Mucosa of gallbladder (tissue), 1 donor: ENCODE results near the gene RPL28. TPM values are rescaled to one million over a fixed set of nuclear protein-coding genes. Genes with fewer than 3 reads are reported as not detected.
A peak's percentile ranks its signal among the peaks of the same experiment; 100 is the strongest.
"Not testable (repeated sequence)": the region's sequence is repeated elsewhere in the genome, so short reads cannot be mapped to it uniquely, and the experiment has no call there.

ENCODE experiments used
- DNase-seq: peaks from one replicate; pipeline ENCODE4 v3.0.0-alpha.2; 2020; ENCODE audit warnings: low spot score
- total RNA-seq: library from RNA; stranded (reverse); gene quantifications from one replicate; pipeline ENCODE4 v1.2.1, GENCODE V29; 2021
- donor health status: DM: no; HTN: no; CAD: no.

RPL28 gene
- total RNA-seq, 1 donor from 2014 or later = 1,612 TPM

DNA sequence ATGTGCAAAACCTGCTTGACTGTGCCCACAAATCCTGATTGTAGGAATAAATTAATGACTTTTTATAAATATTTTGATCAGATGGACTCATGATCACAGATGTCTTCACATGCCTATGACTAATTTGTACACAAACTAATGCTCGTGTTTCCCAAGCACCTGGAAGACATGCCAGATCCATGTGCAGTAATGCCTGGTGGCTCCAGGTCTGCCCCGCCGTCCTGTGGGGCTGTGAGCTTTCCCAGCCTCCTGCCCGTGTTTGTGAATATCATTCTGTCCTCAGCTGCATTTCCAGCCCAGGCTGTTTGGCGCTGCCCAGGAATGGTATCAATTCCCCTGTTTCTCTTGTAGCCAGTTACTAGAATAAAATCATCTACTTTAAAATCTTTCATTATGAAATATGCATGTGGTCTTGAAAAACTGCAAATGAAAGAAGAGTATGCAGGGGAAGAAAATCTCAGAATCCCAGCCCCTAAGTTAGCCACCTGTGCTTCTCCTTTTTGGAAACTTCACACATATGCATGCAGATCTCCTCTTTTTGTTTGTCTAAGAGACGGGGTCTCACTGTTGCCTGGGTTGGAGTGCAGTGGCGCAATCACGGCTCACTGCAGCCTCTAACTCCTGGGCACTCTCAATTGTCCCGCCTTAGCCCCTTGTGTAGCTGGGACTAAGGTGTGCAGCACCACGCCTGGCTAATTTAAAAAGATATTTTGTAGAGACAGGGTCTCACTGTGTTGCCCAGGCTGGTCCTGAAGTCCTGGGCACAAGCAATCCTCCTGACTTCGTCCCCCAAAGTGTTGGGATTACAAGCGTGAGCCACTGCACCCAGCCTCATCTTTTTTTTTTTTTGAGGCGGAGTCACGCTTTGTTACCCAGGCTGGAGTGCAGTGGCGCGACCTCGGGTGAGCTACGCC, 6.2 kb downstream of the RPL28 start:
- DNase-seq = no peak

DNA sequence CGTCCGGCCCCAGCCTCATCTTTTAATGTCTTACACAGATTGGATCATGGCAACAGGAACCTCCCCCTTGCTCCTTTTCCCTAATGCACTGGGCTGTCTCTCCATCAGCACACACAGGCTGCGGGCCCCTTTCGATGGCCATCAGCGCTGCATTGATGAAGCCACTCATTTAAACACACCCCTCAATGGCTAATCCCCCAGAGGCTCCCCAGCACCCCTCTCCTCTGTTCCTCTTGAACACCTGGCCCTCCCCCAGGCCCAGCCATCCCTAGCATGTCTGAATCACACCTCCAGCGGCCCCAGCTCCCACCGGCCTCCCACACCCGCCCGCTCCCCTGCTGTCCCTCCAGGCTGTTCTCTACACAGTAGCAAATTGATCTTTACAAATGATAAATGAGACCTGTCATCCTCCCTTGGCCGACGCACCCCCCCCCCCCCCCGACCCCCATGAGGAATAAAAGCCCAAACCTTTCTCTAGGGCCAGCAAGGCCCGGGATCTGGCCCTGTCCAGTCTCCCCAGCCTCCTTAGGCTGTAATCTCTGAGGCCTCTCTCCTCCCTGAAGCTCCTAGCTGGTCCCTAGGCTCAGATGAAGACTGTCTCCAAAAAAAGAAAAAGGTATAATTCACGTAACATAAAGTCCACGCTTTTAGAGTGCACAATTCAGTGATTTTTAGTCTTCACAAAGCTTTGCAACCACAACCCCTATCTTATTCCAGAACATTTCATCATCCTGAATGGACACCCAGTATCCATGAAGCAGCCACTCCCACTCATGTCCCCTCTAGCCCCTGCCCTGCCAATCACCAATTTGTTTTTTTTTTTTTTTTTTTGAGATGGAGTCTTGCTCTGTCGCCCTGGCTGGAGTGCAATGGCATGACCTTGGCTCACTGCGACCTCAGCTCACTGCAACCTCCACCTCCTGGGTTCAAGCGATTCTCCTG, 7.4 kb downstream of the RPL28 start:
- no peak for DNase-seq

GRCh38 chr19:55398200-55398925, 12.6 kb downstream of the RPL28 start:
- DNase-seq = no peak

- no peak for DNase-seq
These were observed 14.8 kb downstream of the RPL28 start for GRCh38 chr19:55400281-55401087.

DNA sequence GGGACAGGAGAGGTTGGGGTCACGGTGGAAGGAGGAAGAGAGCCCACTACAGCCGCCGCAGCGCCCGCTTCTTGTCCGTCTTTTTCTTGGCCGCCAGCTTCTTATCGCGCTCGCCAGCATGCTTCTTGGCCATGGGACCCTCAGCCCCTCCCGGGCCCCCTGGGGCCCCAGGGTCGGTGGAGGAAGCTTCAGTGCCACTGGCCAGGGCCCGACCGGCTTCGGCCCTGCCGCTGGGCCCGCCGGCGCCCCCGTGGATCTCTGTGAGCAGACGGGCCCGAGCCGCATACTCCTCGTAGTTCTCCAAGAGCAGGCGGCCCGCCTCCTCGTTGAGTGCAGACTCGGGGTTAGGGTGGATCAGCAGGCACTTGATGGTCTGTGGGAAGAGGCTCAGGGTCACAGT, 15.7 kb downstream of the RPL28 start:
- DNase-seq = not testable (repeated sequence)

- no peak for DNase-seq
These were observed 16.8 kb downstream of the RPL28 start for GRCh38 chr19:55402509-55402908.

DNA sequence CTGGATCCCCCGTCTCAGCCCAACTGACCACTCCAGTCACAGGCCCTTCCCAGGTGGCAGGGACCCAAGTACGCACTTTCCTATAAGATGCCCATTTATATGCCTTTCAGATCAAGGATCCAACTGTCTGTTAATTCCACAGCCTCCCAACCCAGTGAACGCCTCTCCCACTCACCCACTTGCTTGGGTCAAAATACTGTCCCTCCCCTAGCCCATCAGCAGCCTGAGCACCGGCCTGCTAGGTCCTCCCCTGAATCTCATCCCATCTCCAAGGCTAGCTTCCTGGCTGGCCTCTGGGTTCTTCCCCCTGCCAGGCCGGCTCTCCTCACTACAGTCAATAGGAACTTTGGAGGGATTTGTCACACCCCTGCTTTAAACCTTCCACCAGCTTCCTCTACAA, 19.9 kb downstream of the RPL28 start:
- no peak for DNase-seq

DNA sequence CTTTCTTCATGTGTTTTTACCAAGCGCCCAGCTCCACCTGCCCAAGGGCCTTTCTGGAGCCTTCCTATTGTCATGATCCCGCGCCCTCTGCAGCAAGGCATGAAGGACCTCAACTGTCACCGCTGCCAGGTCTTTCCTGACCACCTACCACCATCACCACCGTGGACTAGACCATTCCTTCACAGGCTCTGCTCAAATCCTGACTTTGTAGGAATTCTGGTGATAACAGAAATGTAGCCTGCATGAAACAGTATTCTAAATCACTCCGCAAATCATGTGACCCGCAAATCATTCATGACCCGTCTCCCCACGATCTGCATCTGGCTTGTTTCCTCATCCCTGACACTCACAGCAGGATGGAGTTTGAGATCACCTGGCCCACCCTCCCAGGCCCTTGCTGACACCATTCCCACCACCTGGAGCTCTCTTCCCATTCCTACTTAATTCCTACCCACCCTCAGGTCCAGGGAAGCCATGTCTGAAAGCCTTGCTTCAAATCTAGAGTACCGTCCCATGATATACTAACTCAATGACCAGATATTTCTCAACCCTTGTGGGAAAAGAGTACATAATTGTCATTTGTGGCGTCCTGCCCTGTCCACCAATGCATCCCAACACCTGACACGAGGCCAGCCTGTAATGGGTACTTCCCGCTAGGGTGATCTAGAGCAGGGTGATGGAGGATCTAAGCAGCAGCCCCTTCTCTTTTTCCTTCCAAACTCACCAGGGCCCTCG, 20.5 kb downstream of the RPL28 start:
- no peak for DNase-seq

DNA sequence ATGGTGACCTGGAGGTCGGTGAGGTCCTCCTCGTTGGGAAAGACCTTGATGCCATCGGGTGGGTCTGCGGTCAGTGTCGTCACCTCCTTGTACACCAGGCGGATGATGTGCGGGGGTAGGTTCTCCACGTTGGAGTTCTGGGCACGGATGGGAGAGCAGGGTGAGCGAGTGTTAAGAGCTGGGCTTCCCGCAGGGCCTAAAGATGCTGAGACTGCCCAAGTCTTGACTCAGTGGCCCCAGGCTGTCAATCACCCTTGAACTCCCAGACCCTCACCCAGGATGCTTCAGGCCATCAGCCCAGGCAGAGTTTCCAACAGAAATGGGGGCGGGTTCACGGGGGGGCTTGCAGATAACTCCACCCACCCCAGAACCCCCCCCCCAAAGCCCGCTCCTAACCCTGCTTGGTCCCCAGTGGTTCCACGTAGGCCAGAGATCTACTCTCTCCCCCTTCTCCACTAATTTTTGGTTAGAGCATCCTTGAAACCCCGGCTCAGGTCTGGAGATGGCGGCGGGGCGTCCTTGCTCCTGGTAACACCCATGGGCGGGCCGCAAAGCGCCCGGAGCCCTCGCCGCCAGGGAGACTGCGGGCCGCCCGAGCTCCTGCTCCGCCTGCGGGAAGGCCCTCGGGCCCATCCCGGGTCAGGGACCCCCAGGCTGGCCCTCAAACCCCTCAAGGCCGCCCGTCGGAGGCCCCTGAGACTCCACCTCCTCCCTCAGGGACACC, 21.3 kb downstream of the RPL28 start:
- DNase-seq = no peak

DNA sequence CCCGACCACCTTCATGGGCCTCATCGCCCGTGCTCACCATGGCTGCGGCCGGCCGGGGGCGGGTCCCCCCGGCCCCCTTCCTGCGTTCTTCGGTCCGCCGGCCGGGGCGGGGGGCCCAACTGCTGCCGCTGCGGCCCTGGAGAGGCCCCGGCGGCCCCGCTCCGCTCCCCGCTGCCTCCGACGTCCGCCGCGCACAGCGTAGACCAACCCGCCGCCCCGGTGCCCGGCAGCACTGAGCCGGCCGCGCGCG, 21.7 kb downstream of the RPL28 start, which contains the start of gene UBE2S:
Gene UBE2S (minus strand): TSS at position 239 of the 250 bp plus-strand sequence. CDS start 199 bp downstream, at position 40.
- DNase-seq = not testable (repeated sequence)

- DNase-seq = peak; percentile 99
These were observed 22.2 kb downstream of the RPL28 start for GRCh38 chr19:55407800-55408532.

GRCh38 chr19:55408533-55408872, 22.8 kb downstream of the RPL28 start:
- DNase-seq = no peak

- DNase-seq = not testable (repeated sequence)
These were observed 23.4 kb downstream of the RPL28 start for GRCh38 chr19:55409179-55409578.

DNA sequence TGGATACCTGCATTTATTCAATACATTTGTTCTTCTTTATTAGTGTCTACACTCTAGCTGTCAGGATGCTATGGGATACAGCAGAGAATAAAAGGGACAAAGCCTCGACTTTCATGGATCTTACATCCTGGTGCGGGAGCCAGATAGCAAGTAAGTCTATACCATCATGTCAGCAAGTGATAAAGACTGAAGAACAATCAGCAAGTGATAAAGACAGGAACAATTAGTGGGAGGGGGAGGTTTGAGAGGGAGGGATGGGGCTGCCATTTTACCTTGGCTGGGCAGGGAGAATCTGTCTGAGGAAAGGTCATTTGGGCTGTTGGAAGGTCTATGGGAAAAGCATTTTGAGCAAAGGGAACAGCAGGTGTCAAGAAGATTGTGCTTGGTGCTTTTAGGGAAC, 24.4 kb downstream of the RPL28 start:
- no peak for DNase-seq

GRCh38 chr19:55418185-55418584, 32.5 kb downstream of the RPL28 start:
- DNase-seq = peak; percentile 65

GRCh38 chr19:55419103-55419502, 33.4 kb downstream of the RPL28 start:
- DNase-seq = no peak

GRCh38 chr19:55419624-55420236, 34.0 kb downstream of the RPL28 start:
- no peak for DNase-seq

DNA sequence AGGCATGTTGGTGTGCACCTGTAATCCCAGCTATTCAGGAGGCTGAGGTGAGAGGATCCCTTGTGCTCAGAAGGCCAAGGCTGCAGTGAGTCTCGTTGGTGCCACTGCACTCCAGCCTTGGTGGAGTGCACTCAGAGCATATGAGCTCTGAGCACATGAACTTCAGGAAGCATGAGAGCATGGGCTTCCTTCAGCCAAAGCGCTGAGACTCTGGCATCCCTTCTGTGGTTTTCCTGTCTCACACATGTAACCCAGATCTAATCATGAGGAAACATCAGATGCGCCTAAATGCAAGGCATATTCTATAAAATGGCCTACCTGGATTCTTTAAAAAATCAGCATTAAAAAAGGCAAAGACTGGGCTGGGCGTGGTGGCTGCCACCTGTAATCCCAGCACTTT, 35.5 kb downstream of the RPL28 start:
- not testable (repeated sequence) for DNase-seq
